Skin of body (tissue), 2 donors: ENCODE measurements around the gene NDUFB1. TPM values are rescaled to one million over a fixed set of nuclear protein-coding genes. Genes with fewer than 3 reads are reported as not detected.

Source experiments
- DNase-seq: peaks from one replicate; lab custom pipeline; 2025; lab: John Stamatoyannopoulos, UW
- total RNA-seq: library from RNA; depleted of rRNA; stranded (reverse); fragments of >200 nt; gene quantifications from one replicate; pipeline ENCODE4 v1.2.3, GENCODE V29; 2014

Gene NDUFB1
- 131 TPM for total RNA-seq

- DNase-seq: peak; percentile 79
These were observed at the start of gene NDUFB1, which contains the start of gene CPSF2 for GRCh38 chr14:92121670-92122350. TSS of gene NDUFB1 (minus strand) at chr14:92121706. CDS start at chr14:92117637, 4,069 bp downstream. TSS of gene CPSF2 (plus strand) at chr14:92121969. CDS start at chr14:92130985, 9,016 bp downstream.

- no peak for DNase-seq
These were observed 43.5 kb upstream of the NDUFB1 start for GRCh38 chr14:92164958-92165357.

GRCh38 chr14:92161521-92161920 is 40.0 kb upstream of the NDUFB1 start:
- DNase-seq: no peak

GRCh38 chr14:92160619-92161018 is 39.1 kb upstream of the NDUFB1 start:
- no peak for DNase-seq

- no peak for DNase-seq
These were observed 32.9 kb upstream of the NDUFB1 start for GRCh38 chr14:92154283-92154942.

GRCh38 chr14:92153581-92153980 is 32.1 kb upstream of the NDUFB1 start:
- DNase-seq: no peak

GRCh38 chr14:92144708-92145107 is 23.2 kb upstream of the NDUFB1 start:
- no peak for DNase-seq

GRCh38 chr14:92143962-92144361 is 22.5 kb upstream of the NDUFB1 start:
- no peak for DNase-seq

- no peak for DNase-seq
These were observed 21.8 kb upstream of the NDUFB1 start for GRCh38 chr14:92143309-92143708.

GRCh38 chr14:92135269-92135668 is 13.8 kb upstream of the NDUFB1 start:
- no peak for DNase-seq

GRCh38 chr14:92134456-92134855 is 12.9 kb upstream of the NDUFB1 start:
- DNase-seq: no peak

- DNase-seq: no peak
These were observed 1.3 kb upstream of the NDUFB1 start for GRCh38 chr14:92122761-92123160.

- DNase-seq: no peak
These were observed 808 bp upstream of the NDUFB1 start for GRCh38 chr14:92122351-92122677.

GRCh38 chr14:92121207-92121669 is 268 bp downstream of the NDUFB1 start:
- DNase-seq: peak; percentile 61

- DNase-seq: no peak
These were observed 12.0 kb downstream of the NDUFB1 start for GRCh38 chr14:92109490-92109889.

GRCh38 chr14:92108345-92109254 is 12.9 kb downstream of the NDUFB1 start:
- DNase-seq: no peak

GRCh38 chr14:92106143-92106926 is 15.2 kb downstream of the NDUFB1 start, which contains the start of gene ATXN3:
TSS of gene ATXN3 (minus strand) at chr14:92106582. CDS start at chr14:92106552, 30 bp downstream.
- DNase-seq: peak; percentile 99

GRCh38 chr14:92105893-92106142 is 15.7 kb downstream of the NDUFB1 start:
- peak; percentile 74 for DNase-seq

GRCh38 chr14:92105073-92105892 is 16.2 kb downstream of the NDUFB1 start:
- DNase-seq: peak; percentile 69

- DNase-seq: no peak
These were observed 18.0 kb downstream of the NDUFB1 start for GRCh38 chr14:92103363-92103989.
